Anterior cingulate cortex (tissue), 58 donors: ENCODE results near the gene BBC3.

Source experiments
- DNase-seq, 58 donors: peaks; one replicate each; lab custom pipeline; 2025; lab: John Stamatoyannopoulos, UW

BBC3 gene

DNA sequence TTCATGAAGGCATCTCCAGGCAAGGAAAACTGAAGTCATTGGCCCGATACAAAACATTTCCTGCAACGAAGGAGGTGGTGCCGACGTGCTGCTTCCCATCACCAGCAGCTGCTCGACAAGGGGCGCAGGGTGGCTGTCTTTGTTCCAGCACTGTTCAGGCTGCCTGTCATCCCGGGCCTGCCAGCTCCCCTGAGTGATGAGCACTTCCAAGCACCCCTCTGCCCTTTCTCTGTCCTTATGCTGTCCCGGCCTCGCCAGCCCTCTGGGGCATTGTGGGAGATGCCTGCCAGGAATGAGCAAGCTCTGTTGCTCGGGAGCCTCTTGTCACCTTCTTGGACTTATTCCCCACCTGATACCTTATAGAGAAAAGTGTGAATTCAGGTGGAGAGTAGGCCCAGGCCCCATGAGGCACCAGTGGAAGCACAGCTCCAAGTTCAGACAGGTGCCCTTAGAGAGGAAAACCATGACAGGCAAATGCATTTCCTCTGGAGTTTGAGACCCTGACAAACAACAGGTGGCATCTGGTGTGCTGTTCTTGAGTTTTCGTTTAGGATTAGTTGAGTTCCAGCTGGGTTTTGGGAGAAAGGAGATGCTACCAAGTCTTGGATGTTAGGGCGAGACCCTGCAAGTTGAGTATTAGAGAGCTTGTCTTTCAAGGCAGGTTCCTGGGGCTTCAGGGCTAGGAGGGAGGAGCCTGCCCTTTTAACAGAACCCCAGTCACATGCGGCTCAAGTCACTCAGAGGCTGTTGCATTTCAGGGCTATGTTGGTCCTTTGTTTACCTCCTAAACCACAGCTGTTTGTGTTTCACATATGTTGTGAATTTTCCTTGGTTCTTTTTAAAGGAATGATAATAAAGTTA lies 21.4 kb downstream of the BBC3 start:
- no peak for DNase-seq

DNA sequence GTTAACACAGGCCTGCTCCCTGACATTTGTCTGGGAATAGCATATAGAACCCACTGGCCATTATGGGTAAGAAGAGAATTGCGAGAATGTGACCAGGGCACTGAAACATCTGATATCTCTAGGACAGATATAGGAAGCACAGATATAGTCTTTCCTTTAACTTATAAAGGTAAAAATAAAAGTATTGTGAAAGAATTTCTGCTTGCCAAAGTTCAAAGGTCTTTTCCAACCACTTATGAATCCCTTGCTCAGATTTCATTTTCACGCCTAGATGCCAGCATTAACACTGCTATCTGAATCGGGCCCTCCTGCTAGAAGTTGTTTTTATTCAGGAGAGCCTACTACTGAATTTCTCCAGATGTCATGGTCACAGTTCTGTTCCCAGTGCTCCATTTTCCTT lies 27.7 kb downstream of the BBC3 start:
- no peak for DNase-seq

DNA sequence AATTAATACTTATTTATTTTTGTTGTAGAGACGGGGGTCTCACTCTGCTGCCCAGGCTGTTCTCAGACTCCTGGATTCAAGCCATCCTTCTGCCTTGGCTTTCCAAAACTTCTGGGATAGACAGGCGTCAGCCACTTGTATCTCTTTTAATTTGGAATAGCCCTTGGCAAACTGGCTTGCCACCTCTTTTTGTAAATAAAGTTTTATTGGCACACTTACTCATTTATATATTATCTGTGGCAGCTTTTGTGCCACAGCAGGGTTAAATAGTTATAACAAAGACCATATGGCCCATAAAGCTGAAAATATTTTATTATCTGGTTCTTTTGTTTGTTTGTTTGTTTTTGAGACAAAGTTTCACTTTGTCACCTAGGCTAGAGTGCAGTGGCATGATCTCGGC lies 30.5 kb downstream of the BBC3 start:
- DNase-seq = no peak

DNA sequence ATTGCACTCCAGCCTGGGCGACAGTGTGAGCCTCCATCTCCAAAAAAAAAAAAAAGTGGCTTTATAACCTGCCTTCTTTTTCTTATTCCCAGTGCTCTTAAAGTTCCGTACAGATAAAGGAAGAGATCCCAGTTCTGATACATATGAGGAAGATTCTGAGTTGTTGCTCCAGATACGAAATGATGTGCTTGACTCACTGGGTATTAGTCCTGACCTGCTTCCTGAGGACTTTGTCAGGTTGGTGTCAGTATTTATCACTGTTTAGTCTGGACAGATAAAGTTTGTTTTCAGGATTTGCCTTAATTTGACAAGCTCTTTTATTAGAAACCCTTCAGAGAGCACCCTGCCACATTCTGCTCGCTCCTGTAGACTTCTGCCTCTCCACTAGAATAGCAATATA lies 33.9 kb downstream of the BBC3 start:
- no peak for DNase-seq

DNA sequence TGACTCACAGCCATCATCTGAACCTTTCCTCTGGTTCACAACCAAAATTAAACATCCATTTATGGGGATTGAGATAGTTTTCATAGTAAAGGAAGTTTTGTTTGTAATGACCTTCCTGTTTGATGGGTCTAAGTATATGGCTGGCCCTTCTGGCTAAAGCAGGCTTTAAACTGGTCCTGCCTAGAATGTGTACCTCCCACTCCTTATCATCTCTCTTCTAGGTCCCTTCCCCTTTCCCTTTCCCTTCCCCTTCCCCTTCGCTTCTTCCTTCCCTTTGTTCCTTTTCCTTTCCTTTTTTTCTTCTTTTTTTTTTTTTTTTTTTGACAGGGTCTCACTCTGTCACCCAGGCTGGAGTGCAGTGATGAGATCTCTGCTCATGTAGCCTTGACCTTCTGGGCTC lies 35.6 kb downstream of the BBC3 start:
- DNase-seq = no peak

DNA sequence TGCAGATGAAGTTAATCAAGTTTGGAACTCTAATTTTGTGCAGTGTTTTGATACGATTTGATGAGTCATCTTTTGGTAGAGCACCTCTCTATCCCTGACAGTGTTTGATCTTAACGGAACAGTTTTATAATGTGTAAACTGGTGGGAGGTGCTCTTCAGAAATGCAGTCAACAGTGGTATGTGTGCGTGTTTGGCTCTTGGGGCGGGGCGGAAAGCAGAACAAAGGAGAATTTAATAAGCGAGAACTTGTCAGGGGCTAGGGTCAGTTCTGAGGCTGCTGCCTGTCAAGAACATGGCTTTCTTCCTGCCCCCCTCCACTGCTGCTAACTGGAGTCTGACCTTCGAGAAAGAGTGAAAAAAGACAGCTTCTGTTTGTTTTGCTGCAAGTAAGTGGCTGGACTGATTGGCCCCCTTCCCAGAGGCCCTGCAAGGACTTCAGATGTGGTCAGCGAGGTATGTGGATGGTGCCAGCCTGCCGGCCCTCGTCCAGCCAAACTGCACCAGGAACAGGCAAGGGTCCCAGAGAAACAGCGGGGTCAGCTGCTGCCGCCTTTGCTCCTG lies 40.8 kb downstream of the BBC3 start:
- peak in 48 of 58 donors; percentile 4 to 84 (median 44) for DNase-seq

DNA sequence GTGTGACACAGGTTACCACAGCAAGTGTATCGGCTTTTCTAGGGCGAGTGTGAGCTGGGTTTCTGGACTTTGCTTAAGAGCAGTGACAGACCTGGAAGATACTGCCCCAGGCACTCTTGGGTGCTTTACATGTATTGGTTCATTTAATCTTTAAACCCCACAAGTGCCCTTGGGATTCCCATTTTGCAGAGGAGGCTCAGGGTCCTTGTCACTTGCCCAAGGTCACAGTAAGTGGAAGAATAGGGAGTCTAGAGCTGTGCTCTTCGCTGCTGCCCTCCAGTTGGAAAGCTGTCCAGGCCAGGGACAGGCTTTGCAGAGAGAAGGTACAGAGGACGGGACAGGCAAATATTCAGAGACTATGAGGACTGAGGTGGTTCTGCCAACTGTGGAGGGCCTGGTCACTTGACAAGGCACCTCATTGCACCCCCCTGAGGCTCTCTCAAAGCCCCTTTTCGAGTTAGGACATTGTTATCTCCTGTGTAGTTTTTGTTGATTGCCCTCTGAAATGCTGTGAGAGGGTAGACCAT lies 42.4 kb downstream of the BBC3 start:
- DNase-seq = no peak

DNA sequence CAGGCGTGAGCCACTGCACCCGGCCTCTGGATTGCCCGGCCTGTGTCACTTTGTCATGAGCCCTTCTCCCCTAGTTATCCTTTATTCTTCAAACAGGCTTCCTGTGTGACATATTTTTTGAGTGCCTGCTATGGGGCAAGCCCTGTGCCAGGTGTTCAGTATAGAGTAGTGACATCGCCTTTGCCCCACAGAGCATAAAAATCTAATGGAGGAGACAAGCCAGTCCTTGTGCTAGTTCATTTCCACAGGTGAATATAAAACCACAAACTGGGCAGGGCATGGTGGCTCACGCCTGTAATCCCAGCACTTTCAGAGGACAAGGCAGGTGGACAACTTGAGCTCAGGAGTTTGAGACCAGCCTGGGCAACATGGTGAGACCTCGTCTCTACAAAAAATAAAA lies 43.2 kb downstream of the BBC3 start:
- DNase-seq = no peak

DNA sequence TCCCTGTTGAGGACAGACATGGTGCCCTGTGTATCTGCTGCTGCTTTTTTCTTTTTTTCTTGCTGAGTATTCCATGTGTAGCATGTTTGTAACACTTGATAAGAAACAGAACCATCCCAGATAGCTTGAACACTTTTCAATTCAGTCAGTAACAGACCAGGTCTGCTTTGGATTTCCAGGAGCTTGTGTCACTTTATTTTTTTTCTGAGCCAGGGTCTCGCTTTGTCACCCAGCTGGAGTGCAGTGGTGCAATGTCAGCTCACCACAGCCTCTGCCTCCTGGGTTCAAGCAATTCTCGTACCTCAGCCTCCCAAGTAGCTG lies 43.7 kb downstream of the BBC3 start:
- DNase-seq = no peak

DNA sequence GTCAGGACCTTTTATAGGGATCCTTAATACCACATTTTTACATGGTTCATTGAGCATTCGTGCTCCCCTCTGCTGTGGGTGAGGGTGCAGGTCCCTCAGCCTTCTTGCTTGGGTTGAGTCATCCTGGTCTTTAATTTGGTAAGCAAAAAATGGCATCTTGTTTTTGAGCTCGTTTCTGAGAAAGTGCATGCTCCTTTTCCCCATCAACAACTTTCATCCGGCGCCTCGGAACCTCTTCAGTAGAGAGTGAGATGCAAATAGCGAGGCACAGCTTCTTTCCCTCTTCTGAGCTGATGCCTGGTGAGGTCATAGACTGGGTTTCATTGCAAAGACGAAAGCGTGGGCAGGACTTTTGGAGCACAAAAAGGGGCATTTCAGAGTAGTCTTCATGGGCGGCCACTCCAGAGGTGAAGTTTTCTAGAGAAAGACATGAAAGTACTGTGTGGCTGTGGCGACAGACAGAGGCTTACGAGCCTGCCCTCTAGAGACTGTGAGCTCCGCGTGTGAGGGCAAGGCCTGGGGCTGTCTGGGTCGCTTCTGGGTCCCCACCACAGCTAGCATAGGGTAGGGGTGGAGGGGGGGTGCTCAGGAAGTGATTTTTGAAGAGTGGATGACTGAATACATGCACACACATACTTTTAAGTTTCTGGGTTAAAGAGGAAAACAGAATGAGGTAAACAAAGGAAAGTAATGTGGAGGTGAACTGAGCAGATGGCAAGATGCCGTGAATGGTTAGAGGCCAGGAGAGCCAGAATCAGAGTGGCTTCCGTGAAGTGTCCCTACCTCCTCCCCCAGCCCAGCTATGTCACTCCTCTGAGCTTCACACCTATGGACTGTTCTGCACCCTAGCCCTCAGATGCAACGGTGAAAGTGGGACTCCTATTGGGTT lies 44.3 kb downstream of the BBC3 start:
- no peak for DNase-seq

DNA sequence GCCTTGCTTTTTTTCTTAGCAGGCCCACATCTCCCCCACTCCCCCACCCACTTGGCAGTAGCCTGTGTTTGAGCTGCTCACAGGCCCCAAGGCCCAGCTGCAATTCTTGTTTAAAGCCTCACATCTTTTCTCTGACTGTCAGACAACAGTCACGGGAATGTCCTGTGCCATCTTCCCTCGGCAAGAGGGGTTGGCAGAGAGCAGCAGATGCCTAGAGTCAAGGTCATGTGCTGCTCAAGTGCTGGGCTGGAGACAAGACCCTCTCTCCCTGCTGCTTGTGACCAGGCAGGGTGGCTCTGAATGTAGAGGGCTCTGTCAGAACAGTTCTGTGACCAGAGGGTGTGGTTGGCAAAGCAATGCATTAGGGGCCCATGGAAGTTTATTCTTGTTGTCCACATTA lies 47.4 kb downstream of the BBC3 start:
- DNase-seq = peak in 6 of 58 donors; percentile 2 to 5 (median 4)

DNA sequence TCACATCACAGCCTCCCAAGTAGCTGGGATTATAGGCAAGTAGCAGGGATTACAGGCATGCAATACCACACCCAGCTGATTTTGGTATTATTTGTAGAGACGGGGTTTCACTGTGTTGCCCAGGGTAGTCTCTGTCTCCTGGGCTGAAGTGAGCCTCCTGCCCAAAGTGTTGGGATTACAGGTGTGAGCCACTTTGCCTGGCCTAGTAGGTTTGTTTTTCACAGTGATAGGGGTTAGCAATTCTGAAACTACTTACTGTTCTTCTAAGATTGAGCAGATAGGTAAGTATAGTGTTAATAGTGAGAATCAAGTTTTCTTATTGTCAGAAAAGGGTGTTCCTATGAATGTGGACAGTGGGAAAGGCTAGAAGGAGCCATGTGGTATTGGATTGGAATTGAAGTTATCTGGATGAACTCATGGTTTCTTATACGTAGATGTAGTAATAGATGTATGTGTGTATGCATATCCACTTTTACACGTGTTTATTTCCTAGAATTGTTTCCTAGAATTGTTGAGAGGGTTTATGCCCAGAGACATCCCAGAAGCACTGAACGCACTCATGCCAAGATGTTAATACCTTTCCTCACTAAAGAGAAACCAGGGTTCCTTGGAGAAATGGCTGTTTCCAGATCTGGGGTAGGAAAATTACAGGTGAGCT lies 51.2 kb downstream of the BBC3 start:
- no peak for DNase-seq

DNA sequence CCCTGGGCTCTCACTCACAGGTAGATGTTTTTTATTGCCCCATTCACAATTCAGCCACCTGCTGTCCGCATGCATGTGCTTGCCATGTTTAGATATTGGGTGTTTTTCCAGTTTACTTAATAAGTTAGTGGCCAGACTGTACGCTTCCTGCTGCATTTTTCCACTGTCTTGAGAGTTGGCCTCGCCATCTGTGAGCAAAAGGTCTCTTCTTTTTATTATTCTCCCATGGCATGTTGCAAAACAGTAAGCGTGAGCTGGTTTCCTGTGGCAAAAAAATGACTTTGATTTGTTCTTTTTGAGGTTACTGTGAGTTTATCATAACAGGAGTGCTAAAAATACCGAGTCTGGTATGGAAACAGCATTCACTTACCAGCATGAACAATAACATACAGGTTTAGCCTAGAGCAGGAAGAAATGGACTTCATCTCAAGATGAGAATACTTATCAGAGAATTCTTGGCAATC lies 54.3 kb downstream of the BBC3 start:
- DNase-seq = no peak

DNA sequence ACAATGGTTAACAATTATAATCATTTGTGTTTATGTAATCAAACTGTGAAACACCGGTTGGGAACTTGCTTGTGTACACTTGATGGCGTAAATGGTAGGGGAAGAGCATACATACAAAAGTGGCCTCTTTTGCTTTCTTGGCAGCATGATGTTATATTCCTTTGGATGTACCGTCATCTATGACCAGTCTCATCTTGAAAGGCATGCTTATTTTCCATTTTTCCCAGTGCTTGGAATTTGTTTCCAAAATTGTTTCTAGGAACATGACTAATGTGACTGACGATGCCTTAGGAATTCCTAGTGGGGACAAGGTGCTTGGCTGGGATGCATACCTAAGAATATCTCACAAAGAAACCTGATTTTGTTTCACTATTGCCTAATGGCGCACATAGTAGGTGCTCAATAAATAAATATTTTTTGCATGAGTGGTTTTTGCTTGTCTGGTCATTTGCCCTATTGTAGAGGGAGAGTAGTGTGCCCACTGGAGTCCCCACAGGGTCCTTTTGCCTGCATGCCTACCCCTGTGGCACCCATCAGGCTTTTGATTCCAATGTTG lies 54.9 kb downstream of the BBC3 start:
- DNase-seq = no peak

DNA sequence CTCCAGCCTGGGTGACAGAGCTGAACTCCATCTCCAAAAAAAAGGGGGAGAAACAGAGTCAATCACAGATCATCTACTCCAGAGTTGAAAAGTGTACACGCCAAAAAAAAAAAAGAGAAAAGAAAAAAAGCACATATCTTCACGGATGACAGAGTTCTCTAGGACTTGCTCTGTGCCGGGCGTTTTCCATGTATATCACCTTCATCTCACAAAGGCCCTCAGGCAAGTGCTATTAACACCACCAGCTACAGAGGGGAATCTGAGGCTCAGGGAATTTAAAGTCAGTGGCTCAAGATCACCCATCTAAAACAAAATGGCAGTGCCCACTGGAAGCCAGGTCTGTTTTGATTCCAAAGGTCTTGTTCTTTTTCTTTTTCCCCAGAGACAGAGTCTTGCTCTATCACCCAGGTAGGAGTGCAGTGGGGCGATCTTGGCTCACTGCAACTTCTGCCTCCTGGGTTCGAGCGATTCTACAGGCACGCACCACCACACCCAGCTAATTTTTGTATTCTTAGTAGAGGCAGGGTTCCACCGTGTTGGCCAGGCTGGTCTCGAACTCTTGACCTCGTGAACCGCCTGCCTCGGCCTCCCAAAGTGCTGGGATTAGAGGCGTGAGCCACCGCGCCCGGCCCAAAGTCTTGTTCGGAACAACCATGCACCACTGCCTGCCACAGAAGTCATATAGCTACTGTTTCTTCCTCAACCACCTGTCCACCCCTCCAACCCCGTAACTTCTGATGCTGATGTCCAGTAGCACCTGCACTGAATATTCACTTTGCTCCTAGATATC lies 58.1 kb downstream of the BBC3 start:
- no peak for DNase-seq
